ENCODE measurements around the gene PRCC.
A peak's percentile ranks its signal among the peaks of the same experiment; 100 is the strongest.

Gene PRCC

GRCh38 chr1:156848461-156849150 lies 81.3 kb downstream of the PRCC start:
- peak overlapping the region in 1 of 3 experiments; percentile 0 for H3K4me3 Mint-ChIP-seq
- peaks cover 77% of the 10 kb centered on the region for H3K27me3 Mint-ChIP-seq (ENCODE audit: low read depth)
- H3K9me3 Mint-ChIP-seq = no peaks in the 10 kb centered on the region
- no peak overlapping the region for H3K27ac Mint-ChIP-seq
- H3K36me3 Mint-ChIP-seq (ENCODE audit: low read depth) = no peaks in the 10 kb centered on the region
- peaks cover 34% of the 10 kb centered on the region for H3K4me1 Mint-ChIP-seq
- TF ChIP-seq, protein P1, sequence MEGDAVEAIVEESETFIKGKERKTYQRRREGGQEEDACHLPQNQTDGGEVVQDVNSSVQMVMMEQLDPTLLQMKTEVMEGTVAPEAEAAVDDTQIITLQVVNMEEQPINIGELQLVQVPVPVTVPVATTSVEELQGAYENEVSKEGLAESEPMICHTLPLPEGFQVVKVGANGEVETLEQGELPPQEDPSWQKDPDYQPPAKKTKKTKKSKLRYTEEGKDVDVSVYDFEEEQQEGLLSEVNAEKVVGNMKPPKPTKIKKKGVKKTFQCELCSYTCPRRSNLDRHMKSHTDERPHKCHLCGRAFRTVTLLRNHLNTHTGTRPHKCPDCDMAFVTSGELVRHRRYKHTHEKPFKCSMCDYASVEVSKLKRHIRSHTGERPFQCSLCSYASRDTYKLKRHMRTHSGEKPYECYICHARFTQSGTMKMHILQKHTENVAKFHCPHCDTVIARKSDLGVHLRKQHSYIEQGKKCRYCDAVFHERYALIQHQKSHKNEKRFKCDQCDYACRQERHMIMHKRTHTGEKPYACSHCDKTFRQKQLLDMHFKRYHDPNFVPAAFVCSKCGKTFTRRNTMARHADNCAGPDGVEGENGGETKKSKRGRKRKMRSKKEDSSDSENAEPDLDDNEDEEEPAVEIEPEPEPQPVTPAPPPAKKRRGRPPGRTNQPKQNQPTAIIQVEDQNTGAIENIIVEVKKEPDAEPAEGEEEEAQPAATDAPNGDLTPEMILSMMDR (IDR thresholded peaks at IDR 0.05; ENCODE audit: unreplicated experiment in 3 of 3) = no peak

DNA sequence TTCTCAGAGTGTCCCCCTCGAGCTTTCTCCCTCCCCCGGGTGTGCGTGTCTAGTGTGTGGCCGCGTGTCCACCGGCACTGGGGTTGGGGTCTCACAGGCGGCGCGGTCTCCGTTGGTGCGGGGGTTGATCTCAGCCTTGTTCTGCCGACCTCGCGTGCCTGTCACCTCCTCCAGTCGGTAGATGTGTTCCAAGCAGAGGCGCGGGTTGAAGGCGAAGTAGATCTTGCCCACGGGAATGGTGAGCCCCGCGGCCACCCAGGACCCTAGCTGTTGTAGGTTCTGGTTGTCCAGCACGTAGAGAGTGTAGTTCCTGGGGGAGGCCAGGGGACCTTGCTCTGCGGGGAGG lies 81.8 kb downstream of the PRCC start:
- Mint-ChIP-seq H3K27me3 (ENCODE audit: low read depth) (peaks cover 72% of the 10 kb centered on the region), H3K36me3 (ENCODE audit: low read depth) (no peaks in the 10 kb centered on the region), H3K27ac (no peak overlapping the region), H3K4me3 (peak overlapping the region in 2 of 3 experiments; percentile 37 to 44), H3K9me3 (no peaks in the 10 kb centered on the region), H3K4me1 (peaks cover 37% of the 10 kb centered on the region)
- TF ChIP-seq, protein P1 (IDR thresholded peaks at IDR 0.05; ENCODE audit: unreplicated experiment in 3 of 3) = no peak

All from nephron (organoid).